Loucy (cell line): ENCODE measurements around the gene EBF3.

Experiments used
- H2AFZ ChIP-seq: fragments of 200-600 bp; sonication (generic); 2 replicates; pipeline ENCODE4 v1.6.0; 2016; ENCODE audit warnings: antibody characterized with exemption, mild to moderate bottlenecking, low read length, moderate library complexity
- H3F3A ChIP-seq: fragments of 200-600 bp; 2 replicates; pipeline ENCODE4 v1.6.0; 2016; ENCODE audit warnings: antibody characterized with exemption, low read depth, mild to moderate bottlenecking
- H3K27me3 ChIP-seq: fragments of 200-600 bp; sonication (generic); 2 replicates; pipeline ENCODE4 v1.6.1; 2014; ENCODE audit warnings: low read length, mild to moderate bottlenecking; ENCODE audit not compliant: insufficient read depth, poor library complexity, severe bottlenecking
- H3K36me3 ChIP-seq: fragments of 200-600 bp; sonication (generic); 2 replicates; pipeline ENCODE4 v1.6.1; 2016; ENCODE audit warnings: low read length; ENCODE audit not compliant: insufficient read depth
- H3K4me1 ChIP-seq: fragments of 200-600 bp; sonication (generic); 2 replicates; pipeline ENCODE4 v1.5.1; 2014; ENCODE audit warnings: low read length, mild to moderate bottlenecking; ENCODE audit not compliant: insufficient read depth, poor library complexity, severe bottlenecking
- H3K4me2 ChIP-seq: fragments of 200-600 bp; sonication (generic); 2 replicates; pipeline ENCODE4 v1.6.0; 2014; ENCODE audit warnings: antibody characterized with exemption, low read length, low read depth, mild to moderate bottlenecking; ENCODE audit not compliant: poor library complexity, severe bottlenecking
- H3K4me3 ChIP-seq: fragments of 200-600 bp; sonication (generic); 2 replicates; pipeline ENCODE4 v1.5.1; 2014; ENCODE audit warnings: low read length, mild to moderate bottlenecking, mixed read lengths; ENCODE audit not compliant: poor library complexity, severe bottlenecking
- H3K79me2 ChIP-seq: fragments of 200-600 bp; sonication (generic); 2 replicates; pipeline ENCODE4 v1.6.1; 2014; ENCODE audit warnings: low read length; ENCODE audit not compliant: insufficient read depth
- H3K9ac ChIP-seq: fragments of 200-600 bp; sonication (generic); 2 replicates; pipeline ENCODE4 v1.6.0; 2014; ENCODE audit warnings: mild to moderate bottlenecking, low read depth, low read length, moderate library complexity; ENCODE audit not compliant: poor library complexity, severe bottlenecking
- H3K9me2 ChIP-seq: fragments of 200-600 bp; sonication (generic); replicated peaks from 2 replicates; pipeline ENCODE4 v1.6.1; 2016; ENCODE audit warnings: low read depth, low read length, mixed read lengths
- H3K9me3 ChIP-seq: fragments of 200-600 bp; sonication (generic); 2 replicates; pipeline ENCODE4 v1.6.1; 2014; ENCODE audit warnings: mild to moderate bottlenecking, antibody characterized with exemption, low read length, low read depth; ENCODE audit not compliant: insufficient read depth
- H4K20me1 ChIP-seq: fragments of 200-600 bp; sonication (generic); 2 replicates; pipeline ENCODE4 v1.6.0; 2014; ENCODE audit warnings: antibody characterized with exemption, low read length, mild to moderate bottlenecking; ENCODE audit not compliant: insufficient read depth, poor library complexity, severe bottlenecking
- EZH2phosphoT487 ChIP-seq: fragments of 200-600 bp; IDR thresholded peaks from 2 replicates; pipeline ENCODE4 v1.6.1; 2018; ENCODE audit warnings: antibody characterized with exemption, mild to moderate bottlenecking, moderate library complexity, borderline replicate concordance
- TF ChIP-seq, protein P1 (sequence below): fragments of 200-600 bp; sonication (generic); conservative IDR thresholded peaks from 2 replicates; pipeline ENCODE4 v1.5.1; 2014; ENCODE audit warnings: mild to moderate bottlenecking, antibody characterized with exemption, low read length

The EBF3 gene

DNA sequence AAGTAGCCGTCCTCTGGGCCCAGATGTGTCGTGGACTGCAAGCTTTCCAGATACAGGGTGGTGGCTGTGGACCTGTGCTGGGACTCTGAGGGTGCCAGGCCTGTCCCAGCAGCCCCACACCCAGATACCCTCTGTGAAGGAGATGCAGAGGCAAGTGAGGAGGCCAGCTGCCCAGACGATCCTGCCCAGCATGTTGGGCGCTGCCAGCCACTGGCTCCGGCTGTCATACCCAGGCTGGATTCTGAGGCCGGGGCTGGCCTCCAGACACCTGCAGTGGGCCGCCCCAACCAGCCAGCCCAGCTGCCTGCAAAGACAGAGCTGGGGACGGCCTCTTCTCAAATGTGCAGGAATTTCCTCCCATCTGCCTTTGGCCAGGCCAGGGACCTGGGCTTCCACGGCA, 39.1 kb upstream of the EBF3 start:
- H3K36me3 ChIP-seq = no peaks in the 10 kb centered on the region
- no peaks in the 10 kb centered on the region for H3K9me2 ChIP-seq
- no peak overlapping the region for H3K4me3 ChIP-seq
- H3K27me3 ChIP-seq = no peaks in the 10 kb centered on the region
- no peaks in the 10 kb centered on the region; the same call in 1 of the 2 replicates for H3K9me3 ChIP-seq
- no peaks in the 10 kb centered on the region for H3K4me1 ChIP-seq
- no peaks in the 10 kb centered on the region for H4K20me1 ChIP-seq
- H3K9ac ChIP-seq = no peak overlapping the region
- no peaks in the 10 kb centered on the region for H3K79me2 ChIP-seq
- no peak overlapping the region for H3K4me2 ChIP-seq
- no peak overlapping the region for H2AFZ ChIP-seq
- H3F3A ChIP-seq = no peaks in the 10 kb centered on the region
- TF ChIP-seq, protein P1, sequence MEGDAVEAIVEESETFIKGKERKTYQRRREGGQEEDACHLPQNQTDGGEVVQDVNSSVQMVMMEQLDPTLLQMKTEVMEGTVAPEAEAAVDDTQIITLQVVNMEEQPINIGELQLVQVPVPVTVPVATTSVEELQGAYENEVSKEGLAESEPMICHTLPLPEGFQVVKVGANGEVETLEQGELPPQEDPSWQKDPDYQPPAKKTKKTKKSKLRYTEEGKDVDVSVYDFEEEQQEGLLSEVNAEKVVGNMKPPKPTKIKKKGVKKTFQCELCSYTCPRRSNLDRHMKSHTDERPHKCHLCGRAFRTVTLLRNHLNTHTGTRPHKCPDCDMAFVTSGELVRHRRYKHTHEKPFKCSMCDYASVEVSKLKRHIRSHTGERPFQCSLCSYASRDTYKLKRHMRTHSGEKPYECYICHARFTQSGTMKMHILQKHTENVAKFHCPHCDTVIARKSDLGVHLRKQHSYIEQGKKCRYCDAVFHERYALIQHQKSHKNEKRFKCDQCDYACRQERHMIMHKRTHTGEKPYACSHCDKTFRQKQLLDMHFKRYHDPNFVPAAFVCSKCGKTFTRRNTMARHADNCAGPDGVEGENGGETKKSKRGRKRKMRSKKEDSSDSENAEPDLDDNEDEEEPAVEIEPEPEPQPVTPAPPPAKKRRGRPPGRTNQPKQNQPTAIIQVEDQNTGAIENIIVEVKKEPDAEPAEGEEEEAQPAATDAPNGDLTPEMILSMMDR = no peak

DNA sequence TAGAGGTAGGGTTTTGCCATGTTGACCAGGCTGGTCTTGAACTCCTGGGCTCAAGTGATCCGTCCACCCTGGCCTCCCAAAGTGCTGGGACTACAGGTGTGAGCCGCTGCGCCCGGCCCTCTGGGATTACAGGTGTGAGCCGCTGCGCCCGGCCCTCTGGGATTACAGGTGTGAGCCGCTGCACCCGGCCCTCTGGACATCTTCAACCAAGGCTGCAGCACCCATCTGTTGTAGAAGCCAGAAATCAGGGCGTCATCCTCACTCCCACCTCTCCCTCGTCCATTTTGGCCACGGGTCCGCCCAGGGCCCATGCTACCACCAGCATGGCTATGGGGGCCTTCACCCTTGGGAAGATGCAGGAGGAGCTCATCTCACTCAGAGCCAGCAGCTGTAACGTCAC, 38.5 kb upstream of the EBF3 start:
- Histone ChIP-seq H3K27me3 (no peaks in the 10 kb centered on the region), H3K9me2 (no peaks in the 10 kb centered on the region), H3K4me3 (no peak overlapping the region), H3K36me3 (no peaks in the 10 kb centered on the region), H3K79me2 (no peaks in the 10 kb centered on the region), H3F3A (no peaks in the 10 kb centered on the region), H3K4me2 (no peak overlapping the region), H3K4me1 (no peaks in the 10 kb centered on the region), H3K9me3 (no peaks in the 10 kb centered on the region; the same call in 1 of the 2 replicates), H2AFZ (no peak overlapping the region), H3K9ac (no peak overlapping the region), H4K20me1 (no peaks in the 10 kb centered on the region)
- TF ChIP-seq EZH2phosphoT487 = no peak
- TF ChIP-seq, protein P1 = no peak

DNA sequence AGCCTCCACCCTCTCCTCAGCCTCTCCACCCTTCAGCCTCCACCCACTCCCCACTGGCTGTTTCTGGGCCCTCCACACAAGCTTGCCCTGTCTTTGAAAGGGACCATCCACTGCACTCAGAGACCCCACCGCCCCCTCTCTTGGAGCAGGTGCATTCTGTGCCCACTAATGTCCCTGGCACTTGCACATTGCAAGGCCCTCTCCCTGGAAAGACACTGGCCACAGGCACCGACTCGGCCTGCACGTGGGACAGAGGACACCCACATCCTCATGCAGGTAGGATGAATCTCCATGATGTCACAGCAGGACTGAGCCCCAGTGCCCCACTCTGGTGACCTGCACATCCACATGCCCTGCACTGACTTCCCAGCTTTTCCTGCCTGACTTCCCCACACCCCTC, 36.8 kb upstream of the EBF3 start:
- Histone ChIP-seq H3K9me3 (no peaks in the 10 kb centered on the region; the same call in 1 of the 2 replicates), H3K9me2 (no peaks in the 10 kb centered on the region), H4K20me1 (no peaks in the 10 kb centered on the region), H3K4me2 (no peak overlapping the region), H3K27me3 (no peaks in the 10 kb centered on the region), H3K4me1 (no peaks in the 10 kb centered on the region), H3K36me3 (no peaks in the 10 kb centered on the region), H3K4me3 (no peak overlapping the region), H3F3A (no peaks in the 10 kb centered on the region), H3K79me2 (no peaks in the 10 kb centered on the region), H3K9ac (no peak overlapping the region), H2AFZ (no peak overlapping the region)
- TF ChIP-seq, protein P1 = no peak
- TF ChIP-seq EZH2phosphoT487 = no peak
